ENCODE measurements around the gene ME3. TPM values are rescaled to one million over a fixed set of nuclear protein-coding genes. Genes with fewer than 3 reads are reported as not detected.

Gene ME3
- total RNA-seq: 10 to 100 TPM; 29.3 to 51.2 (median 31.8) TPM
- long read RNA-seq, donor 1, transcript ME3-202 (14 exons, 2,240 nt): major isoform, 8 of 32 reads
- long read RNA-seq, donor 1, partial matches to known transcripts: 1 of 32 reads
- long read RNA-seq, donor 1, other reads (novel, unspliced or antisense): 21 of 32 reads
- long read RNA-seq, donor 2, transcript ME3-212 (15 exons, 2,311 nt): major isoform, 5 of 28 reads
- long read RNA-seq, donor 2, partial matches to known transcripts: 0 of 28 reads
- long read RNA-seq, donor 2, other reads (novel, unspliced or antisense): 18 of 28 reads

DNA sequence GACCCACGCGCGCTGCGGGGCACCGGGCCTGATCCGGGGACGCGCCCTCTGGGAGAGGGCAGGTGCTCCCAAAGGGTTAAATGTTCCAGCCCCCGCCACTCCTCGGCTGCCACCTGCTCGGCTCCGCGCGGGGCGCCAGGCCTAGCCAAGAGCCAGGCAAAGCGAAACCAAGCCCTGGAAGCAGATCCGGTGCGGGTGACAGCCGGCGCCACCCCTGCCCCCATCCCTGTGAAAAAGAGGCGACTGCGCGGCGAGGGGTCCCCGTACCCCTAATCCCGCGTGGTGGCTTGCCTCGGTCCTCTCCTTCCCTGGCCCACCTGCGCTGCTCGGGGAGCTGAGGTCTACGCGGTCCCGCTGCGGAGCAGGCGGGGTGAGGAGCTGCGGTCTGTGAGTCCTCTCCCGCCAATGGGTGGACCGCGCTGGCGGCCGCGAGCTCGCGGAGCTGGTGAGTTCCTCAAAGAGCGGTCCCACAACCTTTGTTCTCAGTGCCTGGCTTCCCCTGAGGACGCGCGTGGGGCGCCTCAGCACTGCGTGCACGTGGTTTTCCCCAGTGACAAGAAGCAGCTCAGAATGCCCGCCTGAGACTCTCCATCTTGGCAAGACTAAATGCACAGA, at the start of gene ME3:
Gene ME3 (minus strand): TSS at position 610 of the 615 bp plus-strand sequence.
- ATAC-seq (peak; percentile 76), DNase-seq (peak; percentile 77 to 84 (median 78))
- peak within 1 kb of the TSS; percentile 51 for H3K4me3 ChIP-seq
- H3K4me1 ChIP-seq (ENCODE audit: low read depth): peaks cover 39% of the 10 kb centered on the region
- TF ChIP-seq, protein P1, sequence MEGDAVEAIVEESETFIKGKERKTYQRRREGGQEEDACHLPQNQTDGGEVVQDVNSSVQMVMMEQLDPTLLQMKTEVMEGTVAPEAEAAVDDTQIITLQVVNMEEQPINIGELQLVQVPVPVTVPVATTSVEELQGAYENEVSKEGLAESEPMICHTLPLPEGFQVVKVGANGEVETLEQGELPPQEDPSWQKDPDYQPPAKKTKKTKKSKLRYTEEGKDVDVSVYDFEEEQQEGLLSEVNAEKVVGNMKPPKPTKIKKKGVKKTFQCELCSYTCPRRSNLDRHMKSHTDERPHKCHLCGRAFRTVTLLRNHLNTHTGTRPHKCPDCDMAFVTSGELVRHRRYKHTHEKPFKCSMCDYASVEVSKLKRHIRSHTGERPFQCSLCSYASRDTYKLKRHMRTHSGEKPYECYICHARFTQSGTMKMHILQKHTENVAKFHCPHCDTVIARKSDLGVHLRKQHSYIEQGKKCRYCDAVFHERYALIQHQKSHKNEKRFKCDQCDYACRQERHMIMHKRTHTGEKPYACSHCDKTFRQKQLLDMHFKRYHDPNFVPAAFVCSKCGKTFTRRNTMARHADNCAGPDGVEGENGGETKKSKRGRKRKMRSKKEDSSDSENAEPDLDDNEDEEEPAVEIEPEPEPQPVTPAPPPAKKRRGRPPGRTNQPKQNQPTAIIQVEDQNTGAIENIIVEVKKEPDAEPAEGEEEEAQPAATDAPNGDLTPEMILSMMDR (IDR thresholded peaks at IDR 0.05): no peak
- intact Hi-C loops (cut with DNase I, micrococcal nuclease): no loop called here
- H3K36me3 ChIP-seq (ENCODE audit: low read depth): no peaks in the 10 kb centered on the region
- no peaks in the 10 kb centered on the region for H3K9me3 ChIP-seq

DNA sequence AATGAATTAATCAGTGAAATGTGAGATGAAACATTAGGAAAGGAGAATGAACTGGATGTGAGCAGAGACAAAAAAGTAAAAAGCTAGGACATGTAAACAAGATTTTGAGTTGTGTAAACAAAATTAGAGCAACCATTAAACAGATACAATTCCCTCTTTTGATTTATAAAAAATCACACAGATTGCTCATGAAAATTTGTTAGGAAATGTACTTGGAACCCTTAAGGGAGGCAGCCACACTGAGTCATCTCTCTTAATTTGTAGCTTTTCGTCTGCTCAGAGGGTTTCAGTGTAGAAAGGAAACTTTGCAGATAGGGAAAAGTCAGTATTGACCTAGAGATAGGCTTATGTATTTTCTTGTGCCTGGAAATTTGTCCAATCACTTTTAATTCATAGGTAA, 49.6 kb upstream of the ME3 start:
- DNase-seq: no peak
- Histone ChIP-seq H3K4me1 (ENCODE audit: low read depth) (no peaks in the 10 kb centered on the region), H3K4me3 (no peak overlapping the region), H3K36me3 (ENCODE audit: low read depth) (no peaks in the 10 kb centered on the region), H3K9me3 (peaks cover 5% of the 10 kb centered on the region)
- intact Hi-C loops (cut with DNase I, micrococcal nuclease): no loop called here
- TF ChIP-seq, protein P1 (IDR thresholded peaks at IDR 0.05): no peak
- no peak for ATAC-seq

DNA sequence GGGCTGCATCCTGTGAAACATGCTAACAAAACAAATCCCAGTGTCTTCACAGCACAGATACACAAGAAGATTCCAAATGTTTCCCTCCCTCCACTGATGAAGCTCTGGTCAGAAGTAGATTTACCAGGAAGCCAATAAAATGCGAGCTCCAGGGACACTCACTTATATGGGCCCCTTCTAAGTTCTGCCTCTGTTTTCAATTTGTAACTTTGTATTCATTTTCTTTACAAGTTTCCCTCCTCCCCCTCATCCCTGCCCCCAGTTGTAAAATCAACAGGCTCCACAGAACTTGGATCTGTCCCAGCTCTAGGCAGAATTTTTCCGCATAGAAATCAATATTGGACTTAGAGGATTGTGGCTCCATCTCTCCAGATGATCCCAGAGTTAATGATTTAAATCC, 48.1 kb upstream of the ME3 start:
- no peak overlapping the region for H3K4me3 ChIP-seq
- intact Hi-C loops (cut with DNase I, micrococcal nuclease): no loop called here
- no peaks in the 10 kb centered on the region for H3K36me3 ChIP-seq (ENCODE audit: low read depth)
- H3K4me1 ChIP-seq (ENCODE audit: low read depth): no peaks in the 10 kb centered on the region
- no peak for ATAC-seq
- TF ChIP-seq, protein P1 (IDR thresholded peaks at IDR 0.05): no peak
- DNase-seq: no peak
- peaks cover 5% of the 10 kb centered on the region for H3K9me3 ChIP-seq

DNA sequence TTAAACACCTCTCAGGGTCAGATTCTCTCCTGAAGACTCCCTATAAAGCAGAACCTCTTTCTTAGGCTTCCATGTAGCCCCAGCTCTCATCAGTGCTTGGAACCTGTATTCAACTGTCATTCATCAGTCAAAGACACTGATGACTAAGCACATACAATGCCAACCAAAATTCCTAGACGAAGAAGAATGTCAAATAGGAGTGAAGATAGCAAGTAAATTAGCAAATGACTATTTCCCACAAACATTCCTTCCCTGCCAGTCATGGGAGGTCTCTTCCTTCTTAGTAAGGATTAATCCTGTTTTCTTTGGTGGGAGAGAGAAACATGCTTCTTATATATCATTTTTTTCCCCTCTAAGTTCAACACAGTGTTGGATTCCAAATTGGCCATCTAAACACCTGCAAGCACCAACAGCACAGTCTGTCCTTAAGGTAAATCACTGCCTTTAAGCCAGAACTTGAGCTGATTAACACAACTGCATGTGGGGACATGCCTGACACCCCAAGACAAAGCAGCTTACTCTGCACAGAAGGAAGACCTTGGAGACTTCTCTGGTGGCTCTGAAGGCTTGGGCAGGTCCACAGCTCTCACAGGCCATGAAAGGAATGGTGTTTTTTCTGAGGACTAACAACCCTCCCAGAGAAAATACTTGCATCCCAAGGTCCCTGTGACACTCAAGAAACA, 47.5 kb upstream of the ME3 start:
- intact Hi-C loops (cut with DNase I, micrococcal nuclease): no loop called here
- DNase-seq: no peak
- TF ChIP-seq, protein P1 (IDR thresholded peaks at IDR 0.05): no peak
- no peak overlapping the region for H3K4me3 ChIP-seq
- H3K36me3 ChIP-seq (ENCODE audit: low read depth): no peaks in the 10 kb centered on the region
- ATAC-seq: no peak
- no peaks in the 10 kb centered on the region for H3K4me1 ChIP-seq (ENCODE audit: low read depth)
- H3K9me3 ChIP-seq: peaks cover 5% of the 10 kb centered on the region

DNA sequence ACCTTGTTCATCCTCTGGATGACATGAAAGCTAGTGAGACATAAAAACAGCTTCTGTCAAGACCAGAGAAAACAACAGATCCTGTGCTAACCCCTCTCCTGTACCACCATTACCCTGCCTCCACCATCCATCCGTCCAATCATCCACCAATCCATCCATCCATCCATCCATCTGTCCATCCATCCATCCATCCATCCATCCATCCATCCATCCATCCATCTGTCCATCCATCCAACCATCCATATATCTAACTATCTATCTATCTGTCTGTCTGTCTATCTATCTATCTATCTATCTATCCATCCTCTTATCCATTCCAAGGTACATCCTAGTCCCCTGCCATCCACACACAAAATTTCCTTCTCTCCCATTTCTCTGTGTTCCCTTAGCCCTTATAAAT, 46.6 kb upstream of the ME3 start:
- DNase-seq: no peak
- intact Hi-C loops (cut with DNase I, micrococcal nuclease): no loop called here
- no peaks in the 10 kb centered on the region for H3K36me3 ChIP-seq (ENCODE audit: low read depth)
- TF ChIP-seq, protein P1 (IDR thresholded peaks at IDR 0.05): no peak
- no peaks in the 10 kb centered on the region for H3K4me1 ChIP-seq (ENCODE audit: low read depth)
- no peak overlapping the region for H3K4me3 ChIP-seq
- H3K9me3 ChIP-seq: peaks cover 5% of the 10 kb centered on the region
- no peak for ATAC-seq

Data from mucosa of descending colon (tissue), 3 donors.